Hematopoietic multipotent progenitor cell treated with erythropoietin and hydrocortisone succinate and interleukin-3 and kit ligand, for 4 days (in vitro differentiated cells): ENCODE data around the gene KLHL28.

Experiments
- DNase-seq: peaks from one replicate; pipeline ENCODE4 v3.0.0-alpha.2; 2015

KLHL28 gene, protein sequence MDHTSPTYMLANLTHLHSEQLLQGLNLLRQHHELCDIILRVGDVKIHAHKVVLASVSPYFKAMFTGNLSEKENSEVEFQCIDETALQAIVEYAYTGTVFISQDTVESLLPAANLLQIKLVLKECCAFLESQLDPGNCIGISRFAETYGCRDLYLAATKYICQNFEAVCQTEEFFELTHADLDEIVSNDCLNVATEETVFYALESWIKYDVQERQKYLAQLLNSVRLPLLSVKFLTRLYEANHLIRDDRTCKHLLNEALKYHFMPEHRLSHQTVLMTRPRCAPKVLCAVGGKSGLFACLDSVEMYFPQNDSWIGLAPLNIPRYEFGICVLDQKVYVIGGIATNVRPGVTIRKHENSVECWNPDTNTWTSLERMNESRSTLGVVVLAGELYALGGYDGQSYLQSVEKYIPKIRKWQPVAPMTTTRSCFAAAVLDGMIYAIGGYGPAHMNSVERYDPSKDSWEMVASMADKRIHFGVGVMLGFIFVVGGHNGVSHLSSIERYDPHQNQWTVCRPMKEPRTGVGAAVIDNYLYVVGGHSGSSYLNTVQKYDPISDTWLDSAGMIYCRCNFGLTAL

DNA sequence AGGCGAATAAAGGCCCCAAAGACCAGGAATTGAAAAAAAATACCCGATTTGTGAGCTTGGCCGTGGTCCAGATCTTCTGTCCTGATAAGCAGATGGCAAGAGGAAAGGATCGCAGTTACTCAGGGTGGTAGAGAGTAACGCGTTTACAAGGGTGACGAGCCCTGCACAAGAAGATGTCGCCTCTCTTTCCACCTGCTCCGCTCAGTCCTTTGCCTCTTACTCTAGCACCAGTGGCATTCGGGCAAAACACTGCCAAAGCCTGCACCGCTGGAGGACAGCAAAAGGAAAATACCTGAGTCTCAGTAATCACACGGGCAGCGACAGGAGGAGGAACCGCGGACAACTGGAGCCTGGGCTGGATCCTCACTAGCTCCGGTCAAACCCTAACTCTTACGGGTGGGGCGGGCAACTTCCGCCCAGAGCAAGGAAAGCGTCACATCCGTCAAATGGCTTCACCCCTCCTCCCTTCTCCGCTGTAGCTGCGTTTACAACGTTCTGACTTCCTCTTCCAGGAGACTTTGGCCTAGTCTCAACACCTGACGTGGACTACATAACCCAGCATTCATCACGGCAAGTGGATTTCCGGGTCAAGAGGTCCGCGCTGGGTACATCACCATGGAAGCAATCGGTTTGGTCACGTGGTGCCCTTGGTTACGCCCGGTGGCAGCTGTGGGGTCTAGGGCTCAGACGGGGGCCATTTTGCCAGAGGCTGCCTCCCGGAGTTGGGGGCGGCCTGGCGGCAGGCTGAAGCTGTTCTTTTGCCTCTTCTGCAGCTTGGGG, at the start of gene KLHL28, which contains the start of gene TOGARAM1:
TSS of gene KLHL28 (minus strand) at position 394 of the 780 bp plus-strand sequence. CDS start 16,019 bp downstream, outside the sequence.
TSS of gene TOGARAM1 (plus strand) at position 637 of the 780 bp plus-strand sequence. CDS start 232 bp downstream, outside the sequence.
- DNase-seq = peak; percentile 100

DNA sequence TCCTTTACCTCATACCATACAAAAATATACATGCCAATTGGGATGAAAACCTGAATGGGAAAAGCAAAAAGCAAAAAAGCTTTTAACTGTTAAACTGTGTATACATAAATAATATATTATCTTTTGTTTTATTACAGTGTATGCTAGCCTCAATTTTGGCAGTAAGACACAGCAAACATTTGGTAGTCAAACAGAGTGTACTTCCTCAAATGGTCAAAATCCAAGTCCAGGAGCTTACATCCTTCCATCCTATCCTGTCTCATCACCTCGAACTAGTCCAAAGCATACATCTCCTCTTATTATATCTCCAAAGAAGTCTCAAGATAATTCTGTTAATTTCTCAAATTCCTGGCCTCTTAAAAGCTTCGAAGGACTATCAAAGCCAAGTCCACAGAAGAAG, 42.2 kb upstream of the KLHL28 start:
- no peak for DNase-seq

DNA sequence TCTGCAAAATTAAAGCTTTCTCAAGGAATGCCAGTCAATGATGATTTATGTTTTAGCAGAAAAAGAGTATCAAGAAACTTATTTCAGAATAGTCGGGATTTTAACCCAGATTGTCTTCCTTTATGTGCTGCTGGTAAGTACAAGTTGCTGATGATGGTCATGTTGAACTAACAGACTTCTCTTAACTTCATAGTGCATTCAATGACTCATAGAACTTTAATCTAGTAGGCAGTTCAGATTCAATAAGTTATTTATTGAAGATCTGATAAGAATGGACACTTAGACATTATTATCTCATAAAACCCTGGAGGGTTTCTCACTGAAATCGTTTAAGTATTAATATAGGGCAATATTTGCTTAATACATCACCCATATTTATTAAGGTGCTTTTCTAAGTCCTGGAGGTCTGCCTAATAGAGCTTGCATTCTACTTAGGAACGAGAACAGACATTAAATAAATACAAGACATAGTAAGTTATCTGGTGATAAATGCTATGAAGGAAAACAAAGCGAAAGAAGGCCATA, 34.1 kb upstream of the KLHL28 start:
- no peak for DNase-seq

DNA sequence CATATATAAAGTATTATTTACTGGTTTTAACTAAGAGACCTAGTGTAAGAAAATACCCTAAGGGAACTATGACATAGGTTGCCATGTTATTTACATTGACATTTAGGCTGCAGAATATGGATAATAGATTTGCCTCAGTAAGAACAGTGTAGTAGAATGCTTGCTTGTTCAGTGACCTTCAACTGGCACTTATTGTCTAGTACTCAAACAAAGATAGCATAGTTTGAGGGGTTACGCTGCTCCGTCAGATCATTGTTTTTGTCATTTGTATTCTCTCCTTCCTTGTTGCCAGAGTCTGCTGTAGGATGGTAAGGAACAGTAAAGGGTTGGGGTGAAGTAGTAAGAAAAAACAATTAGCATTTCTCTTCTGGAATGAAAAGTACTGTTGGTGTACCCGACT, 33.4 kb upstream of the KLHL28 start:
- no peak for DNase-seq

DNA sequence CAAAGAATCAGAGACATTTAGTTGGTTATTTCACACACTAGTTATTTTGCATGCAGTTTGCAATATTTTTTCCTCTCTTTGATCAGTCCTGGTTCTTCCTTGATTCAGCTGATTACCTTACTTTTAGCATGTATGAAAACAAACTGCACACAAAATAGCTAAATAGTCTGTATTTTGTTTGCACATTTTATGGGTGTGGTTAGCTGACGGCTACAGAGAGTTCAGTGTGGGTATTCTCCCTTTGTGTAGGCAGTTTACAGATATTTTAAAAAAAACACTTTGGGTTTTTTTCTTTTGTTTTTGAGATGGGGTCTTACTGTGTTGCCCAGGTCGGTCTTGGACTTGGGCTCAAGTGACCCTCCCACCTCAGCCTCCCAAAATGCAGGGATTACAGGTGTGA, 28.8 kb upstream of the KLHL28 start:
- no peak for DNase-seq

- DNase-seq = peak; percentile 29
Measured at GRCh38 chr14:44989497-44990440, 28.0 kb upstream of the KLHL28 start.

DNA sequence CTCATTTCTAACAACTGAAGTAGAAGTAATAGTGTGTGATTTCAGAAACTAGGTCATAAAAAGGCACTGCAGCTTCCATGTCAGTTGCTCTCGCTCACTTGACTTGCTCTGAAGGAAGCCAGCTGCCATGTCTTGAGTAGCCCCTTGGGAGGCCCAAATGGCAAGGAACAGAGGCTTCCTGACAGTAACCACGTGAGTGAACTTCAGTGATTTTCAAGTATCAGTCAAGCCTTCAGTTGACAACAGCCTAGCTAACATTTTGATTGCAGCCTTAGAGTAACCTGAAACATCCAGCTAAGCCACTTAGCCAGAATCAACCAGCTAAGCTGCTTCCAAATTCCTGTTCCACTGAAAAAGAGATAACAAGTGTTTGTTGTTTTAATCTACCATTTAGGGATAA, 26.9 kb upstream of the KLHL28 start:
- DNase-seq = no peak

DNA sequence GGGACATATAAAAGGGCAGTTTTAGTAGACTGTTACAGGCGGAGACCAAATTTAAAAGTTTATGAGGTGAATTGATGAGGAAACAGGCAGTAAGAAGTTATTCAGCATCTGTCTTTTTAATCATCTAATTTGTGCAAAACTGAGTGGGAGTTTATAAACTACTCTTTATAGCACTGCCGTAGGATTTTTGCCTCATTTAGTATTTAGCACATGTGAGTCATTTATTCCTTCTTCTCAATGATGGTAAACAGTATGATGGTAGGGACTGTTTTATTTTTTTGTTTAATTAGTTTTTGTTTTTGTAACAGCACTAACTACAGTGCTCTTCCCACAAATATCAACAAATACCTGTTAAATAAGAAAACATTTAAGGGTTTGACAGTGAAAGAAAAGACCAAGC, 20.8 kb upstream of the KLHL28 start:
- DNase-seq = no peak

- DNase-seq = peak; percentile 38
Measured at GRCh38 chr14:44981198-44981597, 19.5 kb upstream of the KLHL28 start.

GRCh38 chr14:44979740-44980356, 18.1 kb upstream of the KLHL28 start:
- DNase-seq = no peak

GRCh38 chr14:44979273-44979672, 17.5 kb upstream of the KLHL28 start:
- DNase-seq = no peak

- no peak for DNase-seq
Measured at GRCh38 chr14:44971459-44971858, 9.7 kb upstream of the KLHL28 start.

DNA sequence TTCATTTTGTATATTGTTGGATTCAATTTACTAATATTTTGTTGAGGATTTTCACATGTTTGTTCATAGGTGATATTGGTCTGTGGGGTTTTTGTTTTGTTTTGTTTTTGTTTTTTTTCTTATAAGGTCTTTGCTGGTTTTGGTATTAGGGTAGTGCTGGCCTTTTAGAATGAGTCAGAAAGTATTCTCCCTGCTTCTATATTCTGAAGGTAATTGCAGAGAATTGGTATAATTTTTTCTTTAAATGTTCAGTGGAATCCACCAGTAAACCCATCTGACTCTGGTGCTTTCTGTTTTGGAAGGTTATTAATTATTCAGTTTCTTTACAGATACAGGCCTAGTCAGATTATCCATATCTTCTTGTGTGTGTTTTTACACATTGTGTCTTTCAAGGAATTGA, 9.2 kb upstream of the KLHL28 start:
- DNase-seq = no peak

- DNase-seq = no peak
Measured at GRCh38 chr14:44968714-44969113, 7.0 kb upstream of the KLHL28 start.

GRCh38 chr14:44966601-44967336, 5.0 kb upstream of the KLHL28 start:
- no peak for DNase-seq

GRCh38 chr14:44963775-44964380, 2.1 kb upstream of the KLHL28 start:
- DNase-seq = peak; percentile 38

DNA sequence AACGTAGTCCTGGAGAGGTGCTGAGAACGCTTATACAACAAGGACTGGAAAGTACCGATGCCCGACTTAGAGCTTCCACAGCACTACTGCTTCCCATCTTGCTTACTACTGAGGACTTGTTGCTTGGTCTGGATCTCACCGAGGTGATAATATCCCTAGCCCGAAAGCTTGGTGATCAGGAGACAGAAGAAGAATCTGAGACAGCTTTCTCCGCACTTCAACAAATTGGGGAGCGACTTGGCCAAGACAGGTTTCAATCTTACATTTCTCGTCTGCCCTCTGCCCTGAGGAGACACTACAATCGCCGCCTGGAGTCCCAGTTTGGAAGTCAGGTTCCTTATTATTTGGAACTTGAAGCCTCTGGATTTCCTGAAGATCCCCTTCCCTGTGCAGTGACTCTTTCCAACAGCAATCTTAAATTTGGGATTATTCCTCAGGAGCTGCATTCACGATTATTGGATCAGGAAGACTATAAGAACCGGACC, 1.3 kb upstream of the KLHL28 start:
- DNase-seq = no peak

GRCh38 chr14:44962334-44963043, 742 bp upstream of the KLHL28 start:
- peak; percentile 83 for DNase-seq

DNA sequence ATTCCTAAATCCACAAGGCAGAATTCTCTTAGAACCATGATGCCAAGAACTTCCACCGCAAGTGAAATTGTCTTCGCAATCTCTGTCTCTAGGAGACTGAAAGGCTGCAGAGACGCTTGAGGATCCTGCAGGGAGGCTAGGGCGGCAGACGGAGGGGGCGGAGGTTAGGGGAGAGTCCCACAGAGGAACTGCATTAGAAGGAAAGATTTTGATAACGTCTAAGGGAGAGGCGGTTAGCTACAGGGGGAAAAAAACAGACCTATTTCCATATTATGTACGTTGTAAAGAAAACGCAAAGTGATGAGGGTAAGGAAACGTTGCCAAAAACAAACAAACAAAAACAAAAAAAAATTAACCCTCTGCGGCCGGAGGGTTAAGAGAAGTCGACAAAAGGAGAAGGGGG, 595 bp downstream of the KLHL28 start:
- DNase-seq = peak; percentile 90

- DNase-seq = no peak
Measured at GRCh38 chr14:44960646-44961045, 1.1 kb downstream of the KLHL28 start.
